Testis (tissue), 2 donors: ENCODE results near the gene PODXL2.

Experiments
- POLR2A ChIP-seq: fragments of 450-650 bp; IDR thresholded peaks from one replicate; pipeline ENCODE4 v1.6.1; 2017; ENCODE audit warnings: antibody characterized with exemption, mild to moderate bottlenecking, moderate library complexity
- TF ChIP-seq, protein P1 (sequence below), 3 experiments: fragments of 450-650 bp in 2 of 3; fragments of 200-600 bp in 1 of 3; sonication (generic) in 1 of 3; IDR thresholded peaks; one replicate each; pipeline ENCODE4 v1.5.1; 2016 to 2019; ENCODE audit warnings: antibody characterized with exemption in 3 of 3, mild to moderate bottlenecking in 2 of 3, moderate library complexity in 1 of 3

DNA sequence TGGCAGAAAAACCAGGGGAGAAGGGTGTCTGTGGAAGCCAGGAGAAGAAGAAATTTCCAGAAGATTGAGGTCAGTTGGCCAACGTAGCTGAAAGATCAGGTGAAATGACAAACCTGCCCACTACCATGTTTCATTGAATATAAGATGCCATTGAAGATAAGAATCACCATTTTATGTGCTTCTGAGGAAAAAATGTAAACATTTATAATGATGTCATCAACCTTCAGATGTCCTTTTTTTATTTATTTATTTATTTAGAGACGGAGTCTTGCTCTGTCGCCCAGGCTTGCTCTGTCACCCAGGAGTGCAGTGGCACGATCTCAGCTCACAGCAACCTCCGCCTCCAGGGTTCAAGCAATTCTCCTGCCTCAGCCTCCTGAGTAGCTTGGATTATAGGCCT, 4.9 kb upstream of the PODXL2 start:
- TF ChIP-seq, protein P1, sequence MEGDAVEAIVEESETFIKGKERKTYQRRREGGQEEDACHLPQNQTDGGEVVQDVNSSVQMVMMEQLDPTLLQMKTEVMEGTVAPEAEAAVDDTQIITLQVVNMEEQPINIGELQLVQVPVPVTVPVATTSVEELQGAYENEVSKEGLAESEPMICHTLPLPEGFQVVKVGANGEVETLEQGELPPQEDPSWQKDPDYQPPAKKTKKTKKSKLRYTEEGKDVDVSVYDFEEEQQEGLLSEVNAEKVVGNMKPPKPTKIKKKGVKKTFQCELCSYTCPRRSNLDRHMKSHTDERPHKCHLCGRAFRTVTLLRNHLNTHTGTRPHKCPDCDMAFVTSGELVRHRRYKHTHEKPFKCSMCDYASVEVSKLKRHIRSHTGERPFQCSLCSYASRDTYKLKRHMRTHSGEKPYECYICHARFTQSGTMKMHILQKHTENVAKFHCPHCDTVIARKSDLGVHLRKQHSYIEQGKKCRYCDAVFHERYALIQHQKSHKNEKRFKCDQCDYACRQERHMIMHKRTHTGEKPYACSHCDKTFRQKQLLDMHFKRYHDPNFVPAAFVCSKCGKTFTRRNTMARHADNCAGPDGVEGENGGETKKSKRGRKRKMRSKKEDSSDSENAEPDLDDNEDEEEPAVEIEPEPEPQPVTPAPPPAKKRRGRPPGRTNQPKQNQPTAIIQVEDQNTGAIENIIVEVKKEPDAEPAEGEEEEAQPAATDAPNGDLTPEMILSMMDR (IDR thresholded peaks at IDR 0.05): no peak
- TF ChIP-seq POLR2A: no peak
